Measurements from ENCODE around the gene UNC5CL.
A peak's percentile ranks its signal among the peaks of the same experiment; 100 is the strongest.

Gene UNC5CL

GRCh38 chr6:41063884-41064285 lies 24.9 kb upstream of the UNC5CL start:
- H3K4me3 ChIP-seq (ENCODE audit: low read length in 2 of 2): no peak overlapping the region
- H3K79me1 ChIP-seq (ENCODE audit: low read depth, low read length): no peaks in the 10 kb centered on the region
- no peak overlapping the region for H2BK5ac ChIP-seq (ENCODE audit: low read length)
- no peak overlapping the region for H4K91ac ChIP-seq (ENCODE audit: low read depth, low read length, poor library complexity)
- no peak overlapping the region for H2BK12ac ChIP-seq (ENCODE audit: low read length)
- no peak for DNase-seq (ENCODE audit: low spot score)
- peaks cover 0 to under 1% of the 10 kb centered on the region in 2 donors for H3K4me1 ChIP-seq (ENCODE audit: control insufficient read depth in 2 of 2, insufficient read depth in 1 of 2, low read depth in 1 of 2, low read length in 2 of 2)
- no peak overlapping the region for H3K9ac ChIP-seq (ENCODE audit: low read depth, low read length, poor library complexity)
- H2BK120ac ChIP-seq (ENCODE audit: low read depth, low read length): no peak overlapping the region
- no peak overlapping the region for H4K8ac ChIP-seq (ENCODE audit: low read depth, low read length)
- no peak overlapping the region for H3K4me2 ChIP-seq (ENCODE audit: insufficient read depth, low read length, poor library complexity, severe bottlenecking)
- no peaks in the 10 kb centered on the region for H3K9me3 ChIP-seq (replicated peaks in 1 of 2; ENCODE audit: control insufficient read depth in 2 of 2, insufficient read depth in 1 of 2, low read depth in 1 of 2, low read length in 2 of 2)
- no peak overlapping the region for H3K14ac ChIP-seq (ENCODE audit: low read length)
- H2AK5ac ChIP-seq (ENCODE audit: low read depth, low read length): no peak overlapping the region
- no peak overlapping the region for H2AFZ ChIP-seq (ENCODE audit: low read length)
- no CpG with 5 or more reads among the region's 2 CpGs for WGBS, 2 donors (ENCODE audit: extremely low coverage in 2 of 2, insufficient read length in 2 of 2, insufficient replicate concordance in 1 of 2)
- H2BK15ac ChIP-seq (ENCODE audit: low read length): no peak overlapping the region
- H3K27ac ChIP-seq (replicated peaks; ENCODE audit: low read length): no peak overlapping the region
- no peaks in the 10 kb centered on the region for H3K27me3 ChIP-seq (ENCODE audit: control insufficient read depth in 3 of 3, insufficient read depth in 3 of 3, low read depth in 1 of 3, low read length in 3 of 3)
- H3K36me3 ChIP-seq (replicated peaks in 1 of 2; ENCODE audit: control insufficient read depth in 2 of 2, insufficient read depth in 2 of 2, low read length in 2 of 2): peaks cover 5 to 75% of the 10 kb centered on the region in 2 donors
- H3K23ac ChIP-seq (ENCODE audit: low read depth, low read length, poor library complexity): no peak overlapping the region
- no peak overlapping the region for H3K4ac ChIP-seq (ENCODE audit: low read length)
- no peak overlapping the region for H3K18ac ChIP-seq (ENCODE audit: low read length)

- Histone ChIP-seq H3K79me1 (ENCODE audit: low read depth, low read length) (no peaks in the 10 kb centered on the region), H3K4me2 (ENCODE audit: insufficient read depth, low read length, poor library complexity, severe bottlenecking) (no peak overlapping the region), H2BK120ac (ENCODE audit: low read depth, low read length) (no peak overlapping the region), H3K4me3 (ENCODE audit: low read length in 2 of 2) (no peak overlapping the region), H3K27me3 (ENCODE audit: control insufficient read depth in 3 of 3, insufficient read depth in 3 of 3, low read depth in 1 of 3, low read length in 3 of 3) (no peaks in the 10 kb centered on the region), H3K18ac (ENCODE audit: low read length) (no peak overlapping the region), H2BK15ac (ENCODE audit: low read length) (no peak overlapping the region), H3K9me3 (replicated peaks in 1 of 2; ENCODE audit: control insufficient read depth in 2 of 2, insufficient read depth in 1 of 2, low read depth in 1 of 2, low read length in 2 of 2) (no peaks in the 10 kb centered on the region), H3K36me3 (replicated peaks in 1 of 2; ENCODE audit: control insufficient read depth in 2 of 2, insufficient read depth in 2 of 2, low read length in 2 of 2) (peaks cover 3 to 57% of the 10 kb centered on the region in 2 donors), H3K23ac (ENCODE audit: low read depth, low read length, poor library complexity) (no peak overlapping the region), H4K91ac (ENCODE audit: low read depth, low read length, poor library complexity) (no peak overlapping the region), H3K9ac (ENCODE audit: low read depth, low read length, poor library complexity) (no peak overlapping the region), H3K14ac (ENCODE audit: low read length) (no peak overlapping the region), H2BK5ac (ENCODE audit: low read length) (no peak overlapping the region), H3K4me1 (ENCODE audit: control insufficient read depth in 2 of 2, insufficient read depth in 1 of 2, low read depth in 1 of 2, low read length in 2 of 2) (peaks cover 0 to 2% of the 10 kb centered on the region in 2 donors), H3K4ac (ENCODE audit: low read length) (no peak overlapping the region), H4K8ac (ENCODE audit: low read depth, low read length) (no peak overlapping the region), H2BK12ac (ENCODE audit: low read length) (no peak overlapping the region), H2AFZ (ENCODE audit: low read length) (no peak overlapping the region), H2AK5ac (ENCODE audit: low read depth, low read length) (no peak overlapping the region), H3K27ac (replicated peaks; ENCODE audit: low read length) (no peak overlapping the region)
- WGBS, 2 donors (ENCODE audit: extremely low coverage in 2 of 2, insufficient read length in 2 of 2, insufficient replicate concordance in 1 of 2): no CpG with 5 or more reads among the region's 1 CpG
- DNase-seq (ENCODE audit: low spot score): no peak
Measured at GRCh38 chr6:41062056-41062455, 23.0 kb upstream of the UNC5CL start.

GRCh38 chr6:41061196-41061726 lies 22.2 kb upstream of the UNC5CL start:
- no peak overlapping the region for H4K8ac ChIP-seq (ENCODE audit: low read depth, low read length)
- H2BK5ac ChIP-seq (ENCODE audit: low read length): no peak overlapping the region
- H2BK15ac ChIP-seq (ENCODE audit: low read length): no peak overlapping the region
- H4K91ac ChIP-seq (ENCODE audit: low read depth, low read length, poor library complexity): no peak overlapping the region
- no peak overlapping the region for H3K14ac ChIP-seq (ENCODE audit: low read length)
- no peak overlapping the region for H2AFZ ChIP-seq (ENCODE audit: low read length)
- no peaks in the 10 kb centered on the region for H3K27me3 ChIP-seq (ENCODE audit: control insufficient read depth in 3 of 3, insufficient read depth in 3 of 3, low read depth in 1 of 3, low read length in 3 of 3)
- no peak overlapping the region for H3K18ac ChIP-seq (ENCODE audit: low read length)
- no peak overlapping the region for H2BK12ac ChIP-seq (ENCODE audit: low read length)
- H3K4me3 ChIP-seq (ENCODE audit: low read length in 2 of 2): peak overlapping the region in 1 of 2 donors; percentile 19
- no peak overlapping the region for H2AK5ac ChIP-seq (ENCODE audit: low read depth, low read length)
- no peak for DNase-seq (ENCODE audit: low spot score)
- H3K23ac ChIP-seq (ENCODE audit: low read depth, low read length, poor library complexity): no peak overlapping the region
- H3K4me2 ChIP-seq (ENCODE audit: insufficient read depth, low read length, poor library complexity, severe bottlenecking): no peak overlapping the region
- peaks cover 3 to 49% of the 10 kb centered on the region in 2 donors for H3K36me3 ChIP-seq (replicated peaks in 1 of 2; ENCODE audit: control insufficient read depth in 2 of 2, insufficient read depth in 2 of 2, low read length in 2 of 2)
- H3K4me1 ChIP-seq (ENCODE audit: control insufficient read depth in 2 of 2, insufficient read depth in 1 of 2, low read depth in 1 of 2, low read length in 2 of 2): peaks cover 0 to 2% of the 10 kb centered on the region in 2 donors
- no peak overlapping the region for H3K9ac ChIP-seq (ENCODE audit: low read depth, low read length, poor library complexity)
- no peak overlapping the region for H3K4ac ChIP-seq (ENCODE audit: low read length)
- H2BK120ac ChIP-seq (ENCODE audit: low read depth, low read length): no peak overlapping the region
- no peaks in the 10 kb centered on the region for H3K79me1 ChIP-seq (ENCODE audit: low read depth, low read length)
- no peaks in the 10 kb centered on the region for H3K9me3 ChIP-seq (replicated peaks in 1 of 2; ENCODE audit: control insufficient read depth in 2 of 2, insufficient read depth in 1 of 2, low read depth in 1 of 2, low read length in 2 of 2)
- H3K27ac ChIP-seq (replicated peaks; ENCODE audit: low read length): no peak overlapping the region
- WGBS, 2 donors (ENCODE audit: extremely low coverage in 2 of 2, insufficient read length in 2 of 2, insufficient replicate concordance in 1 of 2): no CpG with 5 or more reads among the region's 13 CpGs

DNA sequence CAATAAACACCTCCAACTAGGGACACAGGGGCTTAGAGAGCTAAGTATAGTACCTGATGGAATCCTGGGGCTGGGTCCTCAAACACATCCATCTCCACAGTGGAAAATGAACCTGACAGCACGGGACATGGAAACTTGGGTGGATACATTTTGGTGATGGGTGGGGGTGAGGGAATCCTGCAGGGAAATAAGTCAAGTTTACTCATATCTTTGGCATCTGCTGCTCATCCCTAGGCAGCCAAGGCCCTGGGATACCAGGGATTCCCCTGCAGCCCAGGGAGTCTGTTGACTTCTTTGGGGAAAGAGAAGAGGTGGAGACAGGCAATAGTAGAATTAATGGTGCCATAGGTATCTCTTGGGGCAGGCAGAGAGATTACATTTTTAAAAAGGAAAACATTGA lies 20.5 kb upstream of the UNC5CL start:
- no peak overlapping the region for H3K4me2 ChIP-seq (ENCODE audit: insufficient read depth, low read length, poor library complexity, severe bottlenecking)
- H2AFZ ChIP-seq (ENCODE audit: low read length): no peak overlapping the region
- no peak overlapping the region for H4K91ac ChIP-seq (ENCODE audit: low read depth, low read length, poor library complexity)
- H3K79me1 ChIP-seq (ENCODE audit: low read depth, low read length): no peaks in the 10 kb centered on the region
- no peak overlapping the region for H2AK5ac ChIP-seq (ENCODE audit: low read depth, low read length)
- H3K36me3 ChIP-seq (replicated peaks in 1 of 2; ENCODE audit: control insufficient read depth in 2 of 2, insufficient read depth in 2 of 2, low read length in 2 of 2): peaks cover 3 to 32% of the 10 kb centered on the region in 2 donors
- H2BK15ac ChIP-seq (ENCODE audit: low read length): no peak overlapping the region
- H3K9me3 ChIP-seq (replicated peaks in 1 of 2; ENCODE audit: control insufficient read depth in 2 of 2, insufficient read depth in 1 of 2, low read depth in 1 of 2, low read length in 2 of 2): no peaks in the 10 kb centered on the region
- H3K4me1 ChIP-seq (ENCODE audit: control insufficient read depth in 2 of 2, insufficient read depth in 1 of 2, low read depth in 1 of 2, low read length in 2 of 2): peaks cover 0 to 2% of the 10 kb centered on the region in 2 donors
- H2BK12ac ChIP-seq (ENCODE audit: low read length): no peak overlapping the region
- H3K18ac ChIP-seq (ENCODE audit: low read length): no peak overlapping the region
- H3K4me3 ChIP-seq (ENCODE audit: low read length in 2 of 2): no peak overlapping the region
- no peak overlapping the region for H3K4ac ChIP-seq (ENCODE audit: low read length)
- no peaks in the 10 kb centered on the region for H3K27me3 ChIP-seq (ENCODE audit: control insufficient read depth in 3 of 3, insufficient read depth in 3 of 3, low read depth in 1 of 3, low read length in 3 of 3)
- no peak overlapping the region for H2BK5ac ChIP-seq (ENCODE audit: low read length)
- no CpG with 5 or more reads among the region's 1 CpG for WGBS, 2 donors (ENCODE audit: extremely low coverage in 2 of 2, insufficient read length in 2 of 2, insufficient replicate concordance in 1 of 2)
- H3K9ac ChIP-seq (ENCODE audit: low read depth, low read length, poor library complexity): no peak overlapping the region
- no peak overlapping the region for H2BK120ac ChIP-seq (ENCODE audit: low read depth, low read length)
- no peak overlapping the region for H4K8ac ChIP-seq (ENCODE audit: low read depth, low read length)
- no peak for DNase-seq (ENCODE audit: low spot score)
- no peak overlapping the region for H3K27ac ChIP-seq (replicated peaks; ENCODE audit: low read length)
- H3K23ac ChIP-seq (ENCODE audit: low read depth, low read length, poor library complexity): no peak overlapping the region
- H3K14ac ChIP-seq (ENCODE audit: low read length): no peak overlapping the region
